ENCODE measurements around the gene WHRN.

WHRN gene

DNA sequence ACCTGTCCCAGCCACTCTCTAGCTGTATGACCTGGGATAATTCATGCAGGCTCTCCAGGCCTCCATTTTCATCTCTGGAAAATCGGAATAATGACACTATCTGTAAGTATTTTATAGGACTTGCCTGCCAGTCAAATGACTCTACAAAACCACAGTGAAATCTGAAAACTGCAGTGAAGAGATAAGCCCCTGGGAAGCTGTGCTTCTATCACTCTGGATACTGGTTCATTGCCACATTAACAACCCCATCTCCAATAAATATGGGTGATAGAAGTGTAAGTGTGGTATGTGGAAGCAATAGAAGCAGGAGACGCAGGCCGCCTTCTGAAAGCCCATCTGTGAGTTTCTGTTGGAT lies 31.8 kb downstream of the WHRN start:
- DNase-seq (ENCODE audit: low read depth in 3 of 3, low spot score in 1 of 3) = no peak

DNA sequence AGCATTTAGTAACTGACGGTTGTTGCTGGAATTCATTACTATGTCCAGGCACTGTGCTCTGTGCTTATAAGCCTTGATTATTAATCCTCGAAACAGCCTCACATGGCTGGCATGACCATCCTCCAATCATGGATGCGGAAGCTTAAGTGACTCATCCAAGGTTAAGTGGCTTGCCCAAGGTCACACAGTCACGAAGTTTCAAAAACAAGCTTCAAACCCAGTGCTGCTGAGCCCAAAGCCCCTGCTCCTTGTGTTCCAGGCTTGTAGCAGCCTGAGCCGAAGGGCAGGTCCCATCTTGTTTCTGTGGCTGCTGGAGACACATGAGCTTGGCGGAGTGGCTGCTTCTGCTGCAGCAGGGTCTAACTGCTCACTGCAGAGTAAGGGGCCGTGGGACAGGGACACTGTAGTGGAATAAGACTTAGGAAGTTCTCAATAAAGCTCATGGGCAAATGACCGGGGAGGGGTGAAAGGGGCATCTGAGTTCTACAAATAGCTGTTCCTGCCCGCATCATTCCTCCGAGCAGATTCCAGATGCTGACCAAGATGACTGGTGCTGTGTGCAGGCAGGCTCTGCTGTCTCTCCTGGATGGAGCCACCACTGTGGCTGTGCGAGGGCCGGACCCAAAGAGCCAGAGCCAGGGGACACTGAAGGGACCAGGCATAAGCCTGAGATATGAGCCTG lies 32.4 kb downstream of the WHRN start:
- DNase-seq (ENCODE audit: low read depth in 3 of 3, low spot score in 1 of 3) = no peak

DNA sequence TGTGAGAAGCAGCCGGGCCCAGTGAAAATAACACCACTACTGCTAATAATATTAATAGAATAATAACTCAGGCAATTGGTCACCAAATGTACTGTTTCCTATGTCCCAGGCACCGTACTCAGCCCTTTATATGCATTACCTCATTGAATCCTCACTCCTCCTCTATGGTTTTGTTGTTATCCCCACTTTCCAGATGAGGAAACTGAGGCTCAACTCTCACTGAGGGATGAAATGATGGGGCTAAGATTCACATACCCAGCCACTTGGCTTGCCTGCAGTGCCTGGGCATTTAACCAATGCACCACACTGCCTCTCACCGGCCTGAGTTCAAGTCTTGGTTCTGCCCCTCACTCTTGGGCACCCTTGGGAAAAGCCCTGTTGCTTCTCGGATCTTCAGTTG lies 34.1 kb downstream of the WHRN start:
- DNase-seq (ENCODE audit: low read depth in 3 of 3, low spot score in 1 of 3) = no peak

DNA sequence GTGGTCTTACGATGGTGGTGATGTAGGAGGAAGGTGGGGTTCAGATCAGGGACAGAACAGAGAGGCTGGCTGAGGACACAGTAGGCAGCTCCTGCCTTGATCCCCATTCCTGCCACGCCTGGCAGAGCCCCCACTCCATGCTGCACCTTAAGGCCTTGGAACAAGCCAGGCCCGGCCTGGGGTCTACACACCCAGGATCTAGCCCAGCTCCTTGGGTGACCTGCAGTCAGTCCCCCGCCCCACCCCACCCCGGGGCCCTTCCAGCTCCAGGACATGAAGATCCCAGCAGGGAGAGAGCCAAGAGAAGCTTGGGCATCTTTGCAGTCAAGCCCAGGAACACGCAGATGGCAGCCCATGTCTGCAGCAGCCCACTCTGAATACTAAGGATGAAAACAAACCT lies 34.7 kb downstream of the WHRN start:
- DNase-seq (ENCODE audit: low read depth in 3 of 3, low spot score in 1 of 3) = no peak

DNA sequence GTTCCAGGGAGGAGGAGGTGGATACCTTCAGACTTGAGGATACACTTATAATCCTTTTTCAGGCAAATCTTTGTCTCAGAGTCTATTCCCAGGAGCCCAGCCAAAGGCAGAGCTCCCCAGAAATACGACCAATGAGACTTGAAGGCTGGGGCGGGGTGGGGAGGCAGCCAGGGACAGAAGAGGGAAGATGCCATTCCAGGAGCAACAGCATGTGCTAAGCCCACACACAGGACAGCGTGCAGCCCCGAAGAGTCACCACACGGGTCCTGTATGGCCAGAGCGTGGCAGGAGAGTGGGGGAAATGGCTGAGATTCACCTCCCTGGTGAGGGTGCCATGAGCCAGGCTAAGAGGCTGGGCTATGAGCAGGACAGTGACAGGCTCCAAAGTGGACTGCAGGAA lies 35.2 kb downstream of the WHRN start:
- DNase-seq (ENCODE audit: low read depth in 3 of 3, low spot score in 1 of 3) = no peak

DNA sequence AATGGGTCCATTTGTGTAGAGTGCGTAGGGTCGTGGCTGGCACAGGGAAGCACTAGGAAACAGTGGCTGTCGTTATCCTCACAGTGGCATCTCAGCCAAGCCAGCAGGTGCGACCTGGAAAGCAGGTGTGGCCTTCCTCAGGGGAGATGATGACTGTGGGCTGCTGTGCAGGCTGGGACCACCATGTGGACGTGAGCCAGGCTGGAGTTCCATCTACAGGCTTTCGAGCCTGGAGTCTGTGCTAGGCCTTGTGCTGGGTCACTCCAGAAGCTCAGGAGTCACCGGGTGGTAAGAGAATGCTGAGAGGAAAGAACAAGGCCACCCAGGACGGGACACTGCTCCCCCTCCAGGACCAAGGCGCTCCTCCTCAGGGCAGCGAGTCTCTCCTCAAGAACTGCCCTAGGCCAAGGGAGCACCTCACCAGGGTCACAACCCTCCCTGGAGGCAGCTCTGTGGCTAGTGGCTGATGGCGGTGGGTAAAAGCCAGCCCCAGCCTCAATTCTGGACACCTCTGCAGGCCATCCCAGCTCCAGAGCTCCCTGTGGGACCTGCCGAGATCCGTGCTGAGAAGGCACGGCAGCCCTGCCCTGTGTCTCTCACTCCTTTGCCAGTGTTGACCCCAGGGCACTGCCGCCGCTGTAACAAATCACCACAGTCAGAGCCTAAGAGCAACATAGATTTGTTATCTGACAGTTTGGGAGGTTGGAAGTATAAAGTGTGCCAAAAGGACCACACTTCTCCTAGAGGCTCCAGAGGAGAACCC lies 36.0 kb downstream of the WHRN start:
- no peak for DNase-seq (ENCODE audit: low read depth in 3 of 3, low spot score in 1 of 3)

DNA sequence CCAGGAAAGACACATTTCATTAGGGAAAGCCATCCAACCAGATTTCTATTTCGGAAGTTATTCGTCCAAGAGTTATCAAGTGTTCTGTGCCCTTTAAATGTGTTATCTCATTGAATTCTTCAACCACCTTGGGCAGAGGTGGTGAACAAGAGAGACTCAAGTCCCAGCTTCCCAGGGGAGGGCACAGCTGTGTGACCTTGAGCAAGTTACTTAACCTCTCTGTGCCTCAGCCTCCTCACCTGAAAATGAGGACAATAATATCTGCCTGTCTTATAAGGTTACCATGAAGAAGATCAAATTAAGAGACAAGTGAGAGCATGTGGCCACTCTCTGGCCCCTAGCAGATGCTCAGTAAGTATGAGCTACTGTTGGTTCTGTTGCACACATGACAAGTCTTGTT lies 37.4 kb downstream of the WHRN start:
- no peak for DNase-seq (ENCODE audit: low read depth in 3 of 3, low spot score in 1 of 3)

DNA sequence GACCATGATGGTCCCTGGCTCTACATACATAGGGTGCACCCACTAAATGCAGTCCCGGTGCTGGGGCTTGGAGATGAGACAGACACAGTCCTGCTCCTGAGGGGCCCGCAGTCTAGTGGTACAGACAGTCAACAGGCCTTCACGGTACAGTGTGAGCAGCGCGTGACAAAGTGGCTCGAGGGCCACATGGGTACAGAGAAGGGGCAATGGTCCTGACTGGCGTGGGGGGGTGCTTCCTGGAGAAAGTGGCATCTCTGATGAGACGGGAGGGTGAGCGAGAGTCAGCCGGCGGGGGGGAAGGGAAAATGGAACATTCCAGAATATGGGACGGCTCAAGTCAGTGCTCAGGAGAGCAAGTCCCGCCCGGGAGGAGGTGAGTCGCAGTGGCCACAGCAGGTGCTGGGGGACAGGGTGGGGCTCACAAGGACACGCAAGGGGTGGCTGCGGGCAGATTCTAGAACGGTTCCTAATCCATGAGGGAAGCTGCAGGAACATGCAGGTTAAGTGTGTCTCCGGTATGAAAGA lies 38.0 kb downstream of the WHRN start:
- DNase-seq (ENCODE audit: low read depth in 3 of 3, low spot score in 1 of 3) = no peak

DNA sequence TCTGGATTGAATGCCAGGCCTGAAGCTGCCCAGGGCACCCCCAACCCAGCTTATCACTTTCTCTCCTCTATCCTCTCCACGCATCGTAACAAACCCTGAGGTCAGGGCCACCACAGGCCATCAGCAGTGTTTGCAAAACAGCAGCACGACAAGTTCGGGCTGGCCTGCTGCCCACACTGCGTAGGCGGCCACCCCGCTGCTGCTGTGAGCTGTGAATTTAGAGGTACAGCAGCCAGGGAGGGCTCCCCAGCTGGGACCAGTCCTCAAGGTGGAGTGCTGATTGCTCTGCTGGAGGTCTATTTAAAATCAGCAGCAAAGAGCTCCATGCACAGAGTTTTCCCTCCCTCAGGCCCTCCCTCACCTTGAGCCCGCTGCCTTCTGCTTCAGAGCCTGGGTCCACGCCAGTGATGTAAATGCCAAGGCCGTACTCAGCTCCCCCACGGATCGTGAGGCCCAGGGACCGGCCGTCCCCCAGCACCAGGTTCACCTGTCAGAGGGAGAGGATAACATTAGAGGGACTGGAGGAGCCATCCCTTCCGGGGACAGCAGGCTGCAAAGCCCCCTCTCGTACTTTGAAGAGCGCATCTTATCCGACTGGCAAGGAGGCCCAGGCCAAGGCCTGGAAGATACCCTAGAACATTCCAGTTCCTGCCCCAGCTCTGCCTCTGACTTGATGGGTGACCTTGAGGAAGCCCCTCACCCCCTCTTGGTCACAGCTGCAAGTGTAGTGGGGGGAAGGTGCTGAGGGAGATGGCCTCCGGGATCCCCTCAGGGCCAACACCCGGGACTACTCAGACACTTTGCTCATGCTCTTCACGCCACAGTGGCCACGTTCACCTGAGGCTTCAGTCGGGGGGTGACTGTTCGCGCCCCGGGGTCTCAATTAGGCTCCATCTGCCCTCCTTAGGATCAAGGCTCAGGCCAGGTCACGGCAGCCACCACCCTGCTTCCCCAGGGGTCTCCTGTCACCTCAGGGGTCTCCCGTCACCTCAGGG lies 39.1 kb downstream of the WHRN start:
- DNase-seq (ENCODE audit: low read depth in 3 of 3, low spot score in 1 of 3) = no peak

DNA sequence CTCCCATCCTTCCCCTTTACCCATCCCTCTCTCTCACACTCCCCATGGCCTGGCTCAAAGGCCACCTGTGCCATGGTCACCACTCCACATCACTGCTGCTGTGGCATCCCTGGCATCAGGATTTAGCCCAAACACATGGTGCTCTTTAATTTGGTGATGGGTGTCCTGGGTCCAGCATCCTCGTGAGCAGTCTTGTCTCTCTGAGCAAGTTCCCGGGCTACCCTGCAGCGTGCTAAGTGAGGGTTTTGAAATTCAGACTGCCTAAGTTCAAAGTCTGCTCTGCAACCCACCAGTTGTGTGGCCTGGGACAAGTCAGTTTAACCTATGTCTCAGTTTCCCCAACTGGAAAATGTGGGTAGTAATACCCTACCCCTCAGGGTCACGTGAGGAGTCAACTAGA lies 39.9 kb downstream of the WHRN start:
- DNase-seq (ENCODE audit: low read depth in 3 of 3, low spot score in 1 of 3) = no peak

DNA sequence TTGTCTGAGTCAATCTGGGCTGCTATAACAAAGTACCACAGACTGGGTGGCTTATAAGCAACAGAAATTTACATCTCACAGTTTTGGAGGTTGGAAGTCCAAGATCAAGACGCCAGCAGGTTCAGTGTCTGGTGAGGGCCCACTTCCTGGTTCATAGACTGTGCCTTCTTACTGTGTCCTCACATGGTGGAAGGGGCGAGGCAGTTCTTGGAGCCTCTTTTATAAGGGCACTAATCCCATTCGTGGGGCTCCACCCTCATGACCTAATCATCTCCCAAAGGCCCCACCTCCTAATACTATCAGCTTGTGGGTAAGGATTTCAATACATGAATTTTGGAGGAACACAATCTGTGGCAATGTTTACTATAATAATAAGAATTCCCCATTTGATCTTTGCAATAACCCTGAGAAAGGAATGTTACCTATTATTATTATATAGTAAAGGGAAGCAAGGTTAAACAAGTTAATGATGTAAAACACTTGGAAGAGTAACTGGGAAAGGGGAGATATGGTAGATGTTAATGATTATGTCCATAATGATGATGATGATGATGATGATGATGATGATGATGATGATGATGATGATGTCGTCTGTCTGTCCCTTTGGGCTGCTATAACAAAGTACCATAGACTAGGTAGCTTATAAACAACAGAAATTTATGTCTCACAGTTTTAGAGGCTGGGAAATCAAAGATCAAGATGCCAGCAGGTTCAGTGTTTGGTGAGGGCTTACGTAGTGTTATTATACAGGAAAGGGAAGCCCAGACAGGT lies 40.8 kb downstream of the WHRN start:
- DNase-seq (ENCODE audit: low read depth in 3 of 3, low spot score in 1 of 3) = no peak

DNA sequence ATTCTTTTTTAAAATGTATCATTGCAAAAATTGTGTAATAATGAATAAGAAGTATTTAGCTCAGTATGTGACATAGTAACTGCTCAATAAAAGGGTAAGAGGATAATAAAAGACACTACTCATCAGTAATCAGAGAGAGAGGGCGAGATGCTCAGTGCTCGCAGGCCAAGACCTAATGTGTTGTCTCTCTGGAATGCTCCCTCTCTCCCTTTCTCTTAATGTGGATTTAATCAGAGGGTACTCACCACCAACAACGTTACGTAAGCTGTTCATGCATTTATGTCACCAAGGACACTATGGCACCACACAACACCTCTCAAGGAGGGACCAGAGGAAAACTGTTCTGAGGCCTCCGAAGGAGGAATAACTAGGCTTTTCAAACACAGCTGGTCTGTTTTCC lies 42.5 kb downstream of the WHRN start:
- DNase-seq (ENCODE audit: low read depth in 3 of 3, low spot score in 1 of 3) = no peak

DNA sequence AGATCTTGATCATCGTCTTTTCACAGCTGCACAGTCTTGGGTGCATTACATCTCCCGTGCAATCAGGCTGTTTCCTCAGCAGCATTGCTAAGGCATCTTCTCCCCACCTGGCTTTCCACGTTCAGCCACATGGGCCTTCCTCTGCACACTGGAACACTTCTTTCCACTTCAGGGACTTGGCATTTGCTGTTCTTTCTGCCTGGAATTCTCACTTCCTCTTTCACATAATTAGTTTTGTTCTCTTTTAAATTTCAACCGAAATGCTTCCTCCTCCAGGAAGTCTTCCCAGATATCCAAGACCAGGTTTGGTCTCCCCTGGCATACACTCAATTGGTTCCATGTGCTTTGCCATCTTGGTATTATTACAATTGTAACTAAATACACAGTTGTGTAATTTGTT lies 43.8 kb downstream of the WHRN start:
- DNase-seq (ENCODE audit: low read depth in 3 of 3, low spot score in 1 of 3) = no peak

DNA sequence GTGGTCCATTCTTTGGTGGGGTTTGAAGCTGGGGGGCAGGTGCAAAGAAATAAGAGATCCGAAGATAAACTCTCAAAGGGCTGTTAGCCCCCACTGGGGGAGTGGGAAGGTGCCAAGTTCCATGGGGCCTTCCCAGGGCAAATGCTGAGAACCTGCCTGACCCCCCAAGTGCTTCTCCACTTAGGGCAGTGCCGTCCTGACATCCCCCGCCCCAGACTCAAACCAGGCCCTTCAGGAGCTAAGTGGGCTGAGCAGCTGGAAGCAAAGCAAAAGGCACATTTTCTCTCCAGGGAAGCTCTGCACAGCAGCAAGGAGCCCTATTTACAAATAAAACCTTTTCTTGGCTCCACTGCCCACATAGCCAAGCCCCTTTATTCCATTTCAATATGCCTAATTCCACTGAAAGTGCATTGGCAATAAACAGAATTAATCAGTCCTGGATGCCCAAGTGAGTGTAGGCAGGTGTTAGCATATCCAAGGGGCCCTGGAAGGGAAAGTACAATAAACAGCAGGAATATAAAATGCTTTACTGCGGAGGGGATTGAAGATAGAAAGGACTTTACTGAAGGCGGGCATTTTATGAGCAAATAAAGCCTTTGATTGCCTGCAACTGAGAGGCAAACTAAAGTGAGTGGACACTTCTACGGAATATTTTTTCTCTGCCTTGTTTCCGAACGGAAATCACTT lies 44.6 kb downstream of the WHRN start:
- DNase-seq (ENCODE audit: low read depth in 3 of 3, low spot score in 1 of 3) = no peak

DNA sequence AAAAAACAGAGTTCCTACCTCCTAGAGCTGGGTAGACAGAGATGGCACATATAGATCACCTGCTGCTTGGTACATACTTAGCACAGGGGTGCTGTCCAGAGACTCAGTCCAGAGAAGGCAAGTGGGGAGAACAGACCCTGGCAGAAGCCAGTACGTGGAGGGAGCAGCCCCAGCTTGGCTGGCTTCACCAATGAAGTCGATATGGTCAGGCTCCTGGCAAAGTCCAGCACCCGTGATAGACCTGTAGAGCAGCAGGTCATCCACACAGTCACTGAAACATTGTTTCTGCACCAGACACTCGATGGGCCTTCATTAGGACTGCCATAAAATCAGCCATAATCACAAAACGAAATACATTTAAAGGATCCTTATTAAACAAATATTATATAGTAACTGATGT lies 45.8 kb downstream of the WHRN start:
- DNase-seq (ENCODE audit: low read depth in 3 of 3, low spot score in 1 of 3) = no peak

DNA sequence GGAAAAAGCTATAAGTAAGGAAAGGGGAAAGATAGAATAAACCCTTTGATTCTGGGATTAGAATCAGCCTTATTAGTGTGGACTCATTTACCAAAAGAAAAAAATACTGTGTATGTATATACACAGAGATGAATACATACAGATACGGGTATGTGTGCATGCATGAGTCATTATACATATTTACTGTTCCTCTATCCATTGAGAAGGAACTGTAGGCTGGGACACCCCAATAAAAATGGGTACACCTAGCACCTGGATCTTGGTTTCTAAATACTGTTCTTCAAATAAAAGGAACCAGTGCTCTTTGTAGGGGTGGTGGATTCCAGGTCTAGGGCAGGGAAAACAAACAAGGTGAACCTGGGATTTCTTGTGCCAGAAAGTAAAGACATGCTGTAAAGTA lies 48.3 kb downstream of the WHRN start:
- DNase-seq (ENCODE audit: low read depth in 3 of 3, low spot score in 1 of 3) = no peak

DNA sequence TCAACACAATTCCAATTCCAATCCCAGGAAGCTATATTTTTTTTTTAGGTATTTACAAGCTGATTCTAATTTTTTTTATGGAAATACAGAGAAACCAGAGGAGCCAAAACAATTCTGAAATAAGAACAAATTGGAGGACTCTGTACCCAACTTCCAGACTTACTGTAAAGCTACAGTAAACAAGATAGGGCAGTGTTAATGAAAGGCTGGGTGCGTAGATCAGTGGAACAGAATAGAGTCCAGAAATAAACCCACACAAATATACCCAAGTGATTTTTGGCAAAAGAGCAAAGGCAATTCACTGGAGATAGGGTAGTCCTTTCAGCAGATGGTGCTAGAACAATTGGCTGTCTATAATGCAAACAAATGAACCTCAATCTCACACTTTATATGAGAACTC lies 50.6 kb downstream of the WHRN start:
- DNase-seq (ENCODE audit: low read depth in 3 of 3, low spot score in 1 of 3) = no peak

DNA sequence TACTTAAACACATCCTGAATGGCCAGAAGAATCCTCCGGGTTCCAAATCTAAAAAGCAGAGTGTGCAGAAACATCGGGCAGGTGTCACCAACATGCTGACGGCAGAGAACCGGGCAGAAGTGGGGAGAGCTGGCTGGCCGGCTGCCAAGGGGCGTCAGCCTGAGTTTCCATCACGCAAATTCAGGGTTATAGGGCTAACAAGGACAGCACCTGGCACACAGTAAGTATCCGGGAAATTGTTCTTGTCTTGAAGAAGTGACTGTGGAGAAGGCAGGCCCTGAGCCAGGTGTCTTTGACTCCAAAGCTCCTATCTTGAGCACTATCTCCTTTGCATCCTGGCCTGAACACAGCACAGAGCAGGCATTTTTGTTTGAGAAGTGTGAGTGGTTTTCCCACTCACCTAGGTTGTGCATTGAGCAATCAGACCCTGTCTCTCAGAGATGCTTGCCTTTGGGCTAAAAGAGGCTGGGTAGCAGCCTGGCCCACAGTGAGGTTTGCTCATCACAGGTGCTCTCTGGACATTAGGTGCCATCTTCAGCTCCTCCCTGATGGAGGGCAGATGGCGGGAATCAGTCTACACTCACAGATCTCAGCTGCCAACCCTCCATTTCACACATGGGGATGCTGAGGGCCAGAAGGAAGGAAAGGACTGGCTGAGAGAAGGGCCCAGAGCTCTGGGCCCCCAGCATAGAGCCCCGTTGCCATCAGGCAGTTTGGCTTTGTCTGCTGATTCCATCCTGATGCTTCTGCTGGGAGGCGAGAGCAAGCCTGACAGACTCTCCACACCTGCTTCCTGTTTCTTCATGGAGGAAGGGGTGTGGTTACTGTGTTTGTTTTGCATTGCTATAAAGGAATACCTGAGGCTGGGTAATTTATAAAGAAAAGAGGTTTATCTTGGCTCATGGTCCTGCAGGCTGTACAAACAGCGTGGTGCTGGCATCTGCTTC lies 52.8 kb downstream of the WHRN start:
- no peak for DNase-seq (ENCODE audit: low read depth in 3 of 3, low spot score in 1 of 3)

DNA sequence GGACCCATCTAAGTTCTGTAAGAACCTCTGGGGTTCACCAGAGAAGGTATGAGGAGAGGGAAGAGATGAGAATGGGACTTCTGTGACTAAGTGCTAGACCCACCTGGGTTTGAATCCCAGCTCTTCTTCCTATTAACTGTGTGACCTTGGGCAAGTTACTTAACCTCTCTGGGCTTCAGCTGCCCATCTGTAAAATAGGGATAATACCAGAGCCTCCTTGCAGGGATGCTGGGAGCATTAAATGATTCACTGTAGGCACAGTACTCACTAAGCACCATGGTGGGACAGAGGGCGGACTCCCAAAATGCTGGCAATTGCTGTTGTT lies 53.6 kb downstream of the WHRN start:
- no peak for DNase-seq (ENCODE audit: low read depth in 3 of 3, low spot score in 1 of 3)

Data from stimulated activated CD4-positive, alpha-beta T cell treated with anti-CD3 and anti-CD28 coated beads, TNF-alpha, amount 100 ng/mL, for 1 hour (primary cell).